Measurements from ENCODE around the gene VASH1. TPM values are rescaled to one million over a fixed set of nuclear protein-coding genes. Genes with fewer than 3 reads are reported as not detected.

The VASH1 gene
- total RNA-seq: not detected in 2 replicates

DNA sequence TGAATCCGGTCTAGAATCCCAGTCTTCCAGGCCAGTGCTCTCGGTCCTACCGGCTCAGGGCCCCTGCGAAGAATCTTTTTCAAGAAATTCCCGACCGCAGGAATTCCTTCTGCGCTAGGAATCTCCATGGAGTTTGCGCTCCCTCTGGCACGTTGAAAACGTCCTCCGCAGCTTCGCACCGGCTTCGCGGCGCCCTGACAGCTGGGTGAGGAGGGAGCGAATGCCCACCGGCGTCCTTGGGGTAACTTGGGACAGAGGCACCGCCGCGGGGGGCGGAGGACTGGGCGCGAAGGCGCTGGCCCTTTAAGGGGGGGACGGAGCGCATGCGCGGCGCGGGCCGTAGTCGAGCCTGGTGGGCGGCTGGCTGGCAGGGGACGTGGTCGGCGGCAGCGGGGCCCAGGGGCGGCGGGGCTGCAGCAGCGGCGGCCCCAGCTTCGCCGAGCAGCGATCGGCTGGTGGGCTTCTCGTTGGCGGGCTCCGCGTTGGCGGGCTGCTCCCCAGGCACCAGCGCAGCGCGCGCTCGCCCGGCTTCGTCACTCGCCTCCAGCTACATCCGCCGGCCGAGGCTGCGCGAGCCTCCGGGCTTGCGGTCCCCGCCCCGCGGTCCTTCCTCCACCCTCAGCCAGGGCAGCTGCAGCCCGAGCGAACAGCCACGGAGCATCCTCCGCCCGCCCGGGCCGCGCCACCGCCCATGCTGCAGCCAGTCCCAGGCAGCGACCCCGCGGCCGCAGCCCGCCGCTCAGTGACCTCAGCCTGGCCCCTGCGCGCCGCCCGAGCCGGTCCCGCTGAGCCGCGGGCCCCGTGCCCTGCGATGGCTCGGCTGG lies at the start of gene VASH1:
Gene VASH1 (plus strand): TSS at position 333 of the 824 bp plus-strand sequence. CDS start 1,354 bp downstream, outside the sequence.
- DNase-seq (ENCODE audit: low read depth) (peak; percentile 22), FAIRE-seq (no peak)
- Histone ChIP-seq H3K4me3 (ENCODE audit: low read depth, low read length) (peak within 1 kb of the TSS; percentile 32), H3K36me3 (ENCODE audit: control insufficient read depth, insufficient read depth, low read length) (no peaks in the 10 kb centered on the region), H3K27me3 (ENCODE audit: control insufficient read depth, insufficient read depth, low read length) (peaks cover 9% of the 10 kb centered on the region)
- TF ChIP-seq, protein P1, sequence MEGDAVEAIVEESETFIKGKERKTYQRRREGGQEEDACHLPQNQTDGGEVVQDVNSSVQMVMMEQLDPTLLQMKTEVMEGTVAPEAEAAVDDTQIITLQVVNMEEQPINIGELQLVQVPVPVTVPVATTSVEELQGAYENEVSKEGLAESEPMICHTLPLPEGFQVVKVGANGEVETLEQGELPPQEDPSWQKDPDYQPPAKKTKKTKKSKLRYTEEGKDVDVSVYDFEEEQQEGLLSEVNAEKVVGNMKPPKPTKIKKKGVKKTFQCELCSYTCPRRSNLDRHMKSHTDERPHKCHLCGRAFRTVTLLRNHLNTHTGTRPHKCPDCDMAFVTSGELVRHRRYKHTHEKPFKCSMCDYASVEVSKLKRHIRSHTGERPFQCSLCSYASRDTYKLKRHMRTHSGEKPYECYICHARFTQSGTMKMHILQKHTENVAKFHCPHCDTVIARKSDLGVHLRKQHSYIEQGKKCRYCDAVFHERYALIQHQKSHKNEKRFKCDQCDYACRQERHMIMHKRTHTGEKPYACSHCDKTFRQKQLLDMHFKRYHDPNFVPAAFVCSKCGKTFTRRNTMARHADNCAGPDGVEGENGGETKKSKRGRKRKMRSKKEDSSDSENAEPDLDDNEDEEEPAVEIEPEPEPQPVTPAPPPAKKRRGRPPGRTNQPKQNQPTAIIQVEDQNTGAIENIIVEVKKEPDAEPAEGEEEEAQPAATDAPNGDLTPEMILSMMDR (IDR thresholded peaks at IDR 0.05; ENCODE audit: insufficient read depth, low read length, severe bottlenecking): no peak

DNA sequence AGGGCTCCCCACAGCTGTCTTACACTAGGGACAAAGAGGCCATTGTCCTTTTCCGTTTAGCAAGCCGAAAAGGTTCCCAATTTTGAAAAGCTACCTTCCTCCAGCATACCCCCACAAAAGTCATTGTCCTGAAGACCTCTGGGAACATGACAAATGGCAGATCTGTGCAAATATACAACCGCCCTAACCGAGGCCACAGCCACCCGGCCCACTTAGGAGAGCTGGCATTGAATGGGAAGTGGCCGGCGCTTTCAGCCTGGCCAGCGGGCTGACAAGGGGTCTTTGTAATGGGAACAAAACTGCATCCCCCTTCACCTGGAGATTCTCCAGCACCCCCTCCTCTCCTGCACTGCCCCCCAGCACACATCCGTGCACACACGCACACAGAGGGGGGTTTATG lies 48.1 kb upstream of the VASH1 start:
- DNase-seq (ENCODE audit: low read depth) (no peak), FAIRE-seq (no peak)
- no peak overlapping the region for H3K4me3 ChIP-seq (ENCODE audit: low read depth, low read length)
- H3K27me3 ChIP-seq (ENCODE audit: control insufficient read depth, insufficient read depth, low read length): no peaks in the 10 kb centered on the region
- TF ChIP-seq, protein P1 (IDR thresholded peaks at IDR 0.05; ENCODE audit: insufficient read depth, low read length, severe bottlenecking): no peak
- H3K36me3 ChIP-seq (ENCODE audit: control insufficient read depth, insufficient read depth, low read length): no peaks in the 10 kb centered on the region

DNA sequence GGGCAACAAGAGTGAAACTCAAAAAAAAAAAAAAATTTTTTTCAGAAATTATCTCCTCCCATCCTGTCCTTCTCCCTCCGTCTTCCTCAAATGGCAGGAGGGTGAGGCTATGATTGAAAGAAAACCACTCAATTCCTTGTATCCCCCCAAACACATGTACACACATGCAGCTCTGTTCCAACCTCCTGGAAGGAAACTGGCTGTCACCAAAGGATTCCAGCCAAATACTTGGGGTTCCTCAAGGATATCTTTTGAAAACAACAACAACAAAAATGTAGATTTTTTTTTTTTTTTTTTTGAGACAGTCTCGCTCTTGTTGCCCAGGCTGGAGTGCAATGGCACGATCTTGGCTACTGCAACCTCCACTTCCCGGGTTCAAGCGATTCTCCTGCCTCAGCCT lies 46.8 kb upstream of the VASH1 start:
- FAIRE-seq (no peak), DNase-seq (ENCODE audit: low read depth) (no peak)
- no peaks in the 10 kb centered on the region for H3K36me3 ChIP-seq (ENCODE audit: control insufficient read depth, insufficient read depth, low read length)
- H3K27me3 ChIP-seq (ENCODE audit: control insufficient read depth, insufficient read depth, low read length): no peaks in the 10 kb centered on the region
- no peak overlapping the region for H3K4me3 ChIP-seq (ENCODE audit: low read depth, low read length)
- TF ChIP-seq, protein P1 (IDR thresholded peaks at IDR 0.05; ENCODE audit: insufficient read depth, low read length, severe bottlenecking): no peak

DNA sequence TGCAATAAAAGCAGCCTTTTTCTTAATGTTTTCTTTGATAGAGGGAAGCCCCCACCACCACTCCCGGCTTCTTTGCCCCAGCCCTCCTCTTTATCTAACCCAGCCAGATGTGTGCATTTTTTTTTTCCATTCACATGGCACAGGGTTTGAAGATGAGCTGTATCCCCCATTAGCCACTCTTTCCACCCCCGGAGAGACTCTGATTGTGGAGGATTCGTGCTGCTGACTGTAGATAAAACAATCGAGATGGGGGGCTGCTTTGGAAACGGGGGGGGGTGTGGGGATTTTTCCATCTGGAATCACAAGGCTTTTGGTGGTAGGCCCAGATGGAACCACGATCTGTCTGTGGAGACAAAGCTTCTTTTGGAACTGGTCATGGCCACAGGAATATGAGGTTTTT lies 46.2 kb upstream of the VASH1 start:
- no peak overlapping the region for H3K4me3 ChIP-seq (ENCODE audit: low read depth, low read length)
- TF ChIP-seq, protein P1 (IDR thresholded peaks at IDR 0.05; ENCODE audit: insufficient read depth, low read length, severe bottlenecking): no peak
- H3K36me3 ChIP-seq (ENCODE audit: control insufficient read depth, insufficient read depth, low read length): no peaks in the 10 kb centered on the region
- no peaks in the 10 kb centered on the region for H3K27me3 ChIP-seq (ENCODE audit: control insufficient read depth, insufficient read depth, low read length)
- DNase-seq (ENCODE audit: low read depth) (no peak), FAIRE-seq (no peak)

DNA sequence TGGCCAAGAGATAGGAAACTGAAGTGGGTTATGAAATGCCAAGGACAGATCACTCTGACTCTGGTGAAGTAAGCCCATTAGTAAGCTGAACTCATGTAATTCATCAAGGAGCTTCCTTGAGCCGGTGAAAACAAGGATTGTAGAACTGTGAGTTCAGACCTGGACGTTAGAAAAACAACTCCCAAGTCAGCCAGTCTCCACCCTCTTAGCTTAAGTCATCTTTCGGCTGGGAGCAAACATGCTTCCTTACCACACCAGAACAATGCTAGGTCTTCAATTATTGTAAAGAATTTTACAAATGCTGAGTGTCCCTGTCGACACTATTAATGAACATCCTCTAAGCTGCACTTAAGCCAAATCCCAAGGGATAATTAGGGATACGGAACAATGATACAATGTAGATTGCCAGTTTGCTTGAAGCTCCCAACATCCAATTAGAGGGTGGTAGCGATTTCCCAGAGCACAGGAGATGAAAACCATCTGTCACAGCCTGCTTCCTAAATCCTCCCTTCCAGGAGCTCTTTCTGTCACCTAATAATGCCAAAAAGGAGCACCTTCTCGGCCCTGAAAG lies 45.7 kb upstream of the VASH1 start:
- H3K4me3 ChIP-seq (ENCODE audit: low read depth, low read length): no peak overlapping the region
- no peaks in the 10 kb centered on the region for H3K27me3 ChIP-seq (ENCODE audit: control insufficient read depth, insufficient read depth, low read length)
- H3K36me3 ChIP-seq (ENCODE audit: control insufficient read depth, insufficient read depth, low read length): no peaks in the 10 kb centered on the region
- FAIRE-seq (peak; percentile 28), DNase-seq (ENCODE audit: low read depth) (peak; percentile 3)
- TF ChIP-seq, protein P1 (IDR thresholded peaks at IDR 0.05; ENCODE audit: insufficient read depth, low read length, severe bottlenecking): no peak

Data from bronchial epithelial cell (primary cell).